K562 (cell line): ENCODE measurements around the gene RNF39.

Source experiments
- CSDE1 ChIP-seq, 2 experiments: fragments of 450-650 bp; IDR thresholded peaks; 2 replicates each; pipeline ENCODE4 v1.6.1; 2016; ENCODE audit warnings: mild to moderate bottlenecking in 1 of 2
- ELF4 ChIP-seq: fragments of 450-650 bp; formaldehyde crosslinking; IDR thresholded peaks from 2 replicates; pipeline ENCODE4 v1.4.0; 2022; ENCODE audit warnings: missing genetic modification characterization
- FOXA1 ChIP-seq: fragments of 450-650 bp; IDR thresholded peaks from 2 replicates; pipeline ENCODE4 v1.6.1; 2016; ENCODE audit warnings: mild to moderate bottlenecking, borderline replicate concordance
- POLR2AphosphoS5 ChIP-seq: IDR thresholded peaks from 2 replicates; pipeline ENCODE4 v1.6.1; 2011; ENCODE audit warnings: mild to moderate bottlenecking, low read depth, low read length, moderate library complexity; ENCODE audit not compliant: control insufficient read depth, insufficient read depth
- RBM34 ChIP-seq: fragments of 200-400 bp; formaldehyde crosslinking; IDR thresholded peaks from 2 replicates; pipeline ENCODE4 v1.6.1; 2018; ENCODE audit warnings: low read length, borderline replicate concordance; ENCODE audit not compliant: insufficient read depth
- ZNF316 ChIP-seq: fragments of 450-650 bp; IDR thresholded peaks from 2 replicates; pipeline ENCODE4 v1.6.1; 2016
- ZNF586 ChIP-seq: fragments of 450-650 bp; formaldehyde crosslinking; conservative IDR thresholded peaks from 2 replicates; pipeline ENCODE4 v1.4.0; 2020; ENCODE audit warnings: mild to moderate bottlenecking, moderate library complexity
- TF ChIP-seq, protein P1 (sequence below), 2 experiments: fragments of 450-650 bp; formaldehyde crosslinking in 1 of 2; IDR thresholded peaks; 2 replicates each; pipeline versions ENCODE4 v1.4.0 to v1.6.1; 2014 to 2020; ENCODE audit warnings: mild to moderate bottlenecking in 2 of 2, borderline replicate concordance in 1 of 2, low read depth in 1 of 2

DNA sequence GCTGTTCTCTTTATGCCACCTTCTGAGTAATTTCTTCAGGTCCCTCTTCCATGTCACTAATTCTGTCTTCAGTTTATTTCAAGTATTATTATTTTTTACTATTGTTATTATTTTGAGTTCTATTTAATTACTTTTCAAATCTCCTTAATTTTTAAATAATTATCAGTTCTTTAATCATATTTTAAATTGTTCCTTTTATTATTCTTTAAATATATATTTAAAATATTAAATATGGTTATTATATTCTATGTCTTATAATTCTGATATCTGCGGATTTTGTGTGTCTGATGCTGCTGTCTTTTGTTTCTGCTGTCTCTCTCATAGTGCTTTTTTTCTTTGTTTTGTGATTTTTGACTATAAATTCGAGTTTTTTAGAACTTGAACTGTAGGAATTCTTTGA lies 12.3 kb downstream of the RNF39 start:
- no peak for TF ChIP-seq POLR2AphosphoS5
- TF ChIP-seq, protein P1, sequence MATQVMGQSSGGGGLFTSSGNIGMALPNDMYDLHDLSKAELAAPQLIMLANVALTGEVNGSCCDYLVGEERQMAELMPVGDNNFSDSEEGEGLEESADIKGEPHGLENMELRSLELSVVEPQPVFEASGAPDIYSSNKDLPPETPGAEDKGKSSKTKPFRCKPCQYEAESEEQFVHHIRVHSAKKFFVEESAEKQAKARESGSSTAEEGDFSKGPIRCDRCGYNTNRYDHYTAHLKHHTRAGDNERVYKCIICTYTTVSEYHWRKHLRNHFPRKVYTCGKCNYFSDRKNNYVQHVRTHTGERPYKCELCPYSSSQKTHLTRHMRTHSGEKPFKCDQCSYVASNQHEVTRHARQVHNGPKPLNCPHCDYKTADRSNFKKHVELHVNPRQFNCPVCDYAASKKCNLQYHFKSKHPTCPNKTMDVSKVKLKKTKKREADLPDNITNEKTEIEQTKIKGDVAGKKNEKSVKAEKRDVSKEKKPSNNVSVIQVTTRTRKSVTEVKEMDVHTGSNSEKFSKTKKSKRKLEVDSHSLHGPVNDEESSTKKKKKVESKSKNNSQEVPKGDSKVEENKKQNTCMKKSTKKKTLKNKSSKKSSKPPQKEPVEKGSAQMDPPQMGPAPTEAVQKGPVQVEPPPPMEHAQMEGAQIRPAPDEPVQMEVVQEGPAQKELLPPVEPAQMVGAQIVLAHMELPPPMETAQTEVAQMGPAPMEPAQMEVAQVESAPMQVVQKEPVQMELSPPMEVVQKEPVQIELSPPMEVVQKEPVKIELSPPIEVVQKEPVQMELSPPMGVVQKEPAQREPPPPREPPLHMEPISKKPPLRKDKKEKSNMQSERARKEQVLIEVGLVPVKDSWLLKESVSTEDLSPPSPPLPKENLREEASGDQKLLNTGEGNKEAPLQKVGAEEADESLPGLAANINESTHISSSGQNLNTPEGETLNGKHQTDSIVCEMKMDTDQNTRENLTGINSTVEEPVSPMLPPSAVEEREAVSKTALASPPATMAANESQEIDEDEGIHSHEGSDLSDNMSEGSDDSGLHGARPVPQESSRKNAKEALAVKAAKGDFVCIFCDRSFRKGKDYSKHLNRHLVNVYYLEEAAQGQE (IDR thresholded peaks at IDR 0.05; ENCODE audit: borderline replicate concordance) = no peak
- TF ChIP-seq, protein P1 (CRISPR knock-in tag; IDR thresholded peaks at IDR 0.05; ENCODE audit: low read depth) = no peak
- no peak for TF ChIP-seq RBM34
- no peak for TF ChIP-seq ZNF586 (CRISPR knock-in tag)
- no peak for TF ChIP-seq FOXA1
- TF ChIP-seq ZNF316 = no peak
- no peak for TF ChIP-seq CSDE1 (IDR thresholded peaks at IDR 0.05)
- TF ChIP-seq ELF4 = no peak
